Spleen (tissue), 11 donors: ENCODE data around the gene ANXA2. TPM values are rescaled to one million over a fixed set of nuclear protein-coding genes. Genes with fewer than 3 reads are reported as not detected.
A peak's percentile ranks its signal among the peaks of the same experiment; 100 is the strongest.

Experiments used
- DNase-seq: peaks from one replicate; pipeline ENCODE4 v3.0.0-alpha.2; 2020
- H3K27ac ChIP-seq, 8 donors: fragments of 200-600 bp; sonication (generic) in 7 of 8; 1 replicate in 4 of 8; 2 replicates in 4 of 8; pipeline versions ENCODE4 v1.5.0 to v1.8.0; 2016 to 2021; ENCODE audit warnings: inconsistent platforms in 4 of 8, mild to moderate bottlenecking in 4 of 8, moderate library complexity in 1 of 8
- H3K27me3 ChIP-seq, 7 donors: fragments of 200-600 bp; sonication (generic) in 6 of 7; replicated peaks in 1 of 7; 1 replicate in 4 of 7; 2 replicates in 3 of 7; pipeline versions ENCODE4 v1.5.0 to v1.8.0; 2016 to 2021; ENCODE audit warnings: inconsistent platforms in 3 of 7, mild to moderate bottlenecking in 1 of 7
- H3K36me3 ChIP-seq, 6 donors: fragments of 200-600 bp; sonication (generic) in 5 of 6; 1 replicate in 4 of 6; 2 replicates in 2 of 6; pipeline versions ENCODE4 v1.5.0 to v1.8.0; 2016 to 2021; ENCODE audit warnings: inconsistent platforms in 2 of 6
- H3K4me1 ChIP-seq, 6 donors: fragments of 200-600 bp; sonication (generic) in 5 of 6; 1 replicate in 3 of 6; 2 replicates in 3 of 6; pipeline versions ENCODE4 v1.5.0 to v1.8.0; 2016 to 2021; ENCODE audit warnings: inconsistent platforms in 3 of 6
- H3K4me3 ChIP-seq, 8 donors: fragments of 200-600 bp; sonication (generic) in 7 of 8; 1 replicate in 4 of 8; 2 replicates in 4 of 8; pipeline versions ENCODE4 v1.5.0 to v1.8.0; 2016 to 2021; ENCODE audit warnings: inconsistent platforms in 4 of 8, mild to moderate bottlenecking in 4 of 8, moderate library complexity in 2 of 8
- H3K9me3 ChIP-seq, 8 donors: fragments of 200-600 bp; sonication (generic) in 7 of 8; 1 replicate in 4 of 8; 2 replicates in 4 of 8; pipeline versions ENCODE4 v1.5.0 to v1.8.0; 2016 to 2021; ENCODE audit warnings: inconsistent platforms in 4 of 8
- CTCF ChIP-seq, 11 experiments: fragments of 200-600 bp in 7 of 11; fragments of 450-650 bp in 4 of 11; sonication (generic) in 4 of 11; IDR thresholded peaks in 8 of 11; conservative IDR thresholded peaks in 3 of 11; 1 replicate in 7 of 11; 2 replicates in 4 of 11; pipeline versions ENCODE4 v1.4.0 to v1.8.0; 2016 to 2021; ENCODE audit warnings: antibody characterized with exemption in 11 of 11, inconsistent platforms in 4 of 11, mild to moderate bottlenecking in 1 of 11
- POLR2A ChIP-seq, 3 donors: fragments of 450-650 bp; IDR thresholded peaks; one replicate each; pipeline ENCODE4 v1.5.1; 2017; ENCODE audit warnings: antibody characterized with exemption in 3 of 3, mild to moderate bottlenecking in 1 of 3
- POLR2AphosphoS5 ChIP-seq, 3 donors: sonication (generic); formaldehyde crosslinking; IDR thresholded peaks; one replicate each; pipeline ENCODE4 v1.5.1; 2017; ENCODE audit warnings: antibody characterized with exemption in 3 of 3
- WGBS, 5 donors: extraction: QIAGEN DNeasy Blood & Tissue Kit in 3 of 5; methylation state at CpG; one replicate each; pipeline versions ENCODE4 v1.1.5 to v1.1.7; 2013 to 2018; 5-methylcytosine and 5-hydroxymethylcytosine counted together
- intact Hi-C: fragments of 100-400 bp; cut with DNase I; formaldehyde crosslinking; loops from one replicate; pipeline ENCODE4 v1.15.0; 2023; ENCODE audit warnings: low total_unique reads
- polyA plus RNA-seq, 3 donors: library from polyadenylated mRNA; stranded (reverse); fragments of 200-250 nt; gene quantifications; one replicate each; pipeline ENCODE4 v1.2.1, GENCODE V29; 2013
- total RNA-seq, 7 donors: library from RNA; depleted of rRNA in 3 of 7; stranded (reverse); fragments of >200 nt in 3 of 7; fragmentation: NEBNext Ultra II Directional in 4 of 7; extraction: Animal tissue kit (Norgen Biotek cat#: 25700) in 4 of 7; gene quantifications; one replicate each; pipeline versions ENCODE4 v1.1.0 to v1.2.1, GENCODE V29; 2016 to 2021
- donor health status: healthy with polysubstance abuse.
- donor health status: DM: no; HTN: no; CAD: no; lungs with moderate emphysema.
- donor health status: DM: no; HTN: no; CAD: no.
- donor health status: Bipolar disorder and iron deficiency.
- donor health status: healthy.
- donor health status: DM: no; HTN: no; CAD: no.
- donor health status: DM: yes; HTN: yes; CAD: no.

Gene ANXA2
- total and polyA plus RNA-seq, 10 donors = 163 to 437 (median 337) TPM

GRCh38 chr15:60364612-60364924, 33.2 kb downstream of the ANXA2 start:
- 90 to 96% (median 96%) methylated on average over 2 of the region's 2 CpGs for WGBS, 5 donors
- H3K4me1 ChIP-seq = peaks cover 10 to 62% (median 37%) of the 10 kb centered on the region in 6 donors
- DNase-seq = no peak
- no peaks in the 10 kb centered on the region for H3K9me3 ChIP-seq
- no peak overlapping the region for H3K4me3 ChIP-seq
- H3K27ac ChIP-seq = peak overlapping the region in 1 of 8 donors; percentile 25
- intact Hi-C loops = loop anchor here (5.0 kb wide), 1 partner anchor 73 kb away; no protein-coding TSS in a partner anchor
- TF ChIP-seq CTCF (IDR thresholded peaks at IDR 0.05 in 8 of 11, conservative IDR thresholded peaks at IDR 0.05 in 3 of 11) (no peak), POLR2A (IDR thresholded peaks at IDR 0.05) (no peak), POLR2AphosphoS5 (IDR thresholded peaks at IDR 0.05) (no peak)
- no peaks in the 10 kb centered on the region for H3K27me3 ChIP-seq
- peaks cover 0 to 55% (median 22%) of the 10 kb centered on the region in 6 donors for H3K36me3 ChIP-seq

- Histone ChIP-seq H3K4me3 (no peak overlapping the region), H3K4me1 (peaks cover 15 to 62% (median 38%) of the 10 kb centered on the region in 6 donors), H3K27me3 (no peaks in the 10 kb centered on the region), H3K27ac (peak overlapping the region in 4 of 8 donors; percentile 17 to 42 (median 26)), H3K9me3 (no peaks in the 10 kb centered on the region), H3K36me3 (peaks cover 0 to 57% (median 22%) of the 10 kb centered on the region in 6 donors)
- intact Hi-C loops = loop anchor here (5.0 kb wide), 1 partner anchor 73 kb away; no protein-coding TSS in a partner anchor
- 87 to 96% (median 93%) methylated on average over 17 of the region's 17 CpGs for WGBS, 5 donors
- DNase-seq = no peak
- TF ChIP-seq CTCF (IDR thresholded peaks at IDR 0.05 in 8 of 11, conservative IDR thresholded peaks at IDR 0.05 in 3 of 11) (no peak), POLR2AphosphoS5 (IDR thresholded peaks at IDR 0.05) (no peak), POLR2A (IDR thresholded peaks at IDR 0.05) (no peak)
Observed at GRCh38 chr15:60363903-60364611, 33.7 kb downstream of the ANXA2 start.

- no peak overlapping the region for H3K4me3 ChIP-seq
- TF ChIP-seq POLR2AphosphoS5 (IDR thresholded peaks at IDR 0.05) = no peak
- no peak for TF ChIP-seq POLR2A (IDR thresholded peaks at IDR 0.05)
- no peak for TF ChIP-seq CTCF (IDR thresholded peaks at IDR 0.05 in 8 of 11, conservative IDR thresholded peaks at IDR 0.05 in 3 of 11)
- H3K9me3 ChIP-seq = no peaks in the 10 kb centered on the region
- peak overlapping the region in 4 of 8 donors; percentile 17 to 40 (median 26) for H3K27ac ChIP-seq
- intact Hi-C loops = loop anchor here (5.0 kb wide), 1 partner anchor 74 kb away; no protein-coding TSS in a partner anchor
- peaks cover 15 to 61% (median 37%) of the 10 kb centered on the region in 6 donors for H3K4me1 ChIP-seq
- H3K27me3 ChIP-seq = no peaks in the 10 kb centered on the region
- peaks cover 0 to 67% (median 22%) of the 10 kb centered on the region in 6 donors for H3K36me3 ChIP-seq
- DNase-seq = no peak
- 29 to 47% (median 37%) methylated on average over 2 of the region's 2 CpGs for WGBS, 5 donors
Observed at GRCh38 chr15:60363087-60363549, 34.7 kb downstream of the ANXA2 start.
